Pons (tissue), 1 donor: ENCODE data around the gene MARCHF9.

Experiments used
- DNase-seq: peaks from one replicate; pipeline ENCODE4 v3.0.0-alpha.2; 2016; ENCODE audit warnings: low spot score

MARCHF9 gene

DNA sequence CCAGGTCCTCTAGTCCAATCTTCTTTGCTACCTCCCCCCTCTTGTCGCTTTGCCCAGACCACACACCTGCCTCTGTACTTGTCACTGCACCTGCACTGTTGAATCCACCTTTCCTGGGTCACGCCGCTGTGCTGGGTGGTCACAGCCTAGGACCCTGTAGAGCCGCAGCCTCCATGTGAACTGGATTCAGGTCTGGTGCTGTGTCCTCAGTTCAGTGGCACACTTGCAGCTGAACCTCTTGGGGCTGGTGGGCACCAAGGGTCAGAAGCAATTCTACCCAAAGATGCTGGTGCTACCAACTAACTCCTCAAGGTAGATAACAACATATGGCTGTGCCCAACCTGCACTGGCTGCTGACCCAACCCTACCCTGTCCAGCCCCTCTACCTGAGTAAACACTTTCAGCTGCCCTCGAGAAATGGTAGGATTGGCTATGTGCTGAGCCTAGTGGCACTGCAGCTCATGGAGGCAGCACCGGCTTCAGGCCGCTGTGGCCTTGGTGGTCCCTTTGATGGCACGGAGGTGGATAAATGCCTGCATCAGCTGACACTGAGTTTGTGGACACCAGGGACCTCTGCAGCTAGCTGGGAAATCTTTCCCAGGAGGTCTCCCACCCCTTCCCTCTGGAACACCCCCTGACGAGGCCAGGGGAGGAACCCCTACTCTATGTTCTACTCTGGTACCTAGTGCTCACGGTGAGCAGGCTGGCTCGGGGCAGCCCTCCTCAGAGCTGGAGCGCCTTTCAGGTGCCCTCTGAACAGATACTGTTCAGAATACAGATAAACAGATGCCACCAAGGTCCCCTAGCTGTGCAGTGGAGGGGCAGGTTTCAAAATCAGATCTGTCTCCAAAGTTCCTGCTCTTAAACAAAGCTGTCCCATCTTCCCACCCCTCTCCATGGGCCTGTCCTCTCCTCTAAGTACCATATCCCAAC lies 30.6 kb upstream of the MARCHF9 start:
- DNase-seq: no peak

DNA sequence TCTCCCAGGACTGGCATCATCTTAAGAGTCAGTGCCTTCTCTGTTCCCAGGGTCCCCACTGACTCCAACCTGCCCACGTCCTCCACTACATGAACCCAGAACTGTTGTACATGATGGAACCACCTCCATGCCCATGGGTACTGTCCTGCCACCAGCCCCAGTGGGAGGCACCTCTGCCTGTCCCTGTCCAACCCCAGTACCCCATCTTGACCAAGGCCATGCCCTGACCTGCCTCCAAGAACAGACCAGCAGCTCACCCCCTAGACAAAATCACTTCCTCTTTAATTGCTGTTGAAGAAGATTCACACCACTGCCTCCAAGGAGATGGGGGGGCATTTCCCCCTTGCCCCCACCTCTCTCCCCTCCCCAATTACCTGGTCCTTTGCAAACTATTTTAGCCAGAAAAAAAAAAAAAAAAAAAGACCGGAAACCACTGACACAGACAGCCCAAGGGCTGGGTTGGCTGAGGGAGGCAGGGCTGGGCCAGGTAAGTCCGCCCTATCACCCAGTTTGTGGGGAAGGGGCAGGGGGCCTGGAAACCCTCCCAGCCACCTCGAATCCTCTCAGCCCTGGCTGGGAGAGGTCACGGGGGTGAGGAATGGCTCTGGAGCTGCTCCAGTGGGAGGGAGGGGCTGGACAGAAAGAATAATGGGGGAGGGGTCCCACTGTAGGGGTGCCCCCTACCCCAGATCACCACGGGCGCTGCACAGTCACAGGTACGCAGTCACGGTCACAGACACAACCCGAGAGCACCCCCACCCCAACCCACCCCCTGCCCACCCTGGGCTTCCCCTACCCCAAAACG lies 29.8 kb upstream of the MARCHF9 start:
- no peak for DNase-seq

DNA sequence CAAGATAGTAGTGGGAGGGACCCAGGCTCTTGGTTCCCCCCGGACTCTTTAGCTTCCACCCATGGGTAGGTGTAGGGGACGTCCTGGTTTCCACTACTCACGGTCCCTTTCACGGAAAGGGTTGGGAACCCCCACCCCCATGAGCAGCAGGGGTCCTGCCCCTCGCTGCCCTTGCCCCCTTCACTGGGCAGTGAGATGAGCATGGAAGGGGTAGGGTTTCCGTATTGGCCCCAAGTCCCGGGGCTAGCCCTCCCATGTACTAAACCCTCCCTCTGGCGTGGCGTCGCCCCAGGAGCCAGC lies 29.1 kb upstream of the MARCHF9 start:
- no peak for DNase-seq

DNA sequence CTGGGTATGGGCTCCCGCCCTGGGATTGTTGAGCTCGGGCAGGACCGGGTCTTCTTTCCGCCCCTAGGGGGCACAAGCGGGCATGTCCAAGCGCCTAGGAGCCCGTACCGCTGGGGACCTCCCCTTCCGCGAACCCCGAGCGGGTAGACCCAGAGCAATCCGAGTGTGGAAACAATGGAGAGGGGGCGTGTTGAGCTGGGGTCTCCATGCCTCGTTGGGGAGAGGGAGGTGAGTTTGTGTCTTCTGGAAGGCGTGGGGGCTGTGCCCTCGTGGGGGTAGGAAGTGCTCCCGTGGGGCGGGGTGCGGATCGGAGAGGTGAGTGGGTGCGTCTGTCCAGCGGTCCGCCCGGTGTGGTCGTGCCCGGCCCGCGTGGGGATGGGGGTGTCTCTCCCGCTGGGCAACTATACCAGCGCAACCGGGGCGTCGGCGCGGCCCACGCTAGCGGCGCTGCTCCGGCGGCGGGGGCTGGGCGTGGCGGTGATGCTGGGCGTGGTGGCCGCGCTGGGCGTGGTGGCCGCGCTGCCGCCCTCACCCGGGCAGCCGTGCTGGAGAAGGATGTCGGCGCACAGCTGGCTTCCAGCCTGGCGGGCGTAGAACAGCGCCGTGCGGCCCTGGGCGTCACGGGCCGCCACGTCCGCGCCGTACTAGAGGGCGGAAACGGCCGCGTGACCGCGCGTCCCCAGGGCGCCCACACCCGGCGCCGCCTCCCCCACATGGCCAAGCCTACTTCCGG lies 28.6 kb upstream of the MARCHF9 start:
- DNase-seq: peak; percentile 43

DNA sequence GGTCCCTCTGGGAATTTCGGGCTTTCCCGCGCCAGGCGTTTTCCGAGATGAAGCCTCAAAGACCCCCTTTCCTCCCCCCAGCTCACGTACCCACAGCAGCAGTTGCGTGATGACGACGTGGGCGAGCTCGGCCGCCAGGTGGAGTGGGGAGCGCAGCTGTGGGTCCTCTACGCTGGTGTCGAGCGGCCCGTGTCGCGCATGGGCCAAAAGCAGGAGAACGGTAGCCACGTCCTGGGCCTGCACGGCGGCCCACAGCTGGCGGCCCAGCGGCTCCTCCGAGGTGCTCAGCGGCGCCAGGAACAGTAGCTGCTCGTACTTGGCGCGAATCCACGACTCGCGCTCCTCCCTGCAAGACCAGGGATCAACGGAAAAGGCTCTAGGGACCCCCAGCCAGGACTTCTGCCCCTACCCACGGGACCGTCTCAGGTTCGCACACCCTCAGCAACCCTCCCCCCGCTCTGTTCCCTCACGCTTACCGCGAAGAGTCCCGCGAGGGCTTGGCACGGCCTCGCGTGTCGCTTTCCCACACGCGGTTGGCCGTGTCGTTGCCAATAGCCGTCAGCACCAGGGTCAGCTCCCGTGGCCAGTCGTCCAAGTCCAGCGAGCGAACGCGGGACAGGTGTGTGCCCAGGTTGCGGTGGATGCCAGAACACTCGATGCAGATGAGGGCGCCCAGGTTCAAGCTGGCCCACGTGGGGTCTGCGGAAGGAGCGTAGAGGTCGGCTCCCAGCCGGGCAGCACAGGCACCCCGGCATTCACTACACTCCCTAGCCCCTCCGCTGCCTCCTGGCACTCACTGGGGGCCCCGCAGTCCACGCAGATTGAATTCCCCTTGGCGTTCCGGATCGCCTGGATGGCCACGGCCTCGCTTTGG lies 27.8 kb upstream of the MARCHF9 start:
- DNase-seq: no peak

DNA sequence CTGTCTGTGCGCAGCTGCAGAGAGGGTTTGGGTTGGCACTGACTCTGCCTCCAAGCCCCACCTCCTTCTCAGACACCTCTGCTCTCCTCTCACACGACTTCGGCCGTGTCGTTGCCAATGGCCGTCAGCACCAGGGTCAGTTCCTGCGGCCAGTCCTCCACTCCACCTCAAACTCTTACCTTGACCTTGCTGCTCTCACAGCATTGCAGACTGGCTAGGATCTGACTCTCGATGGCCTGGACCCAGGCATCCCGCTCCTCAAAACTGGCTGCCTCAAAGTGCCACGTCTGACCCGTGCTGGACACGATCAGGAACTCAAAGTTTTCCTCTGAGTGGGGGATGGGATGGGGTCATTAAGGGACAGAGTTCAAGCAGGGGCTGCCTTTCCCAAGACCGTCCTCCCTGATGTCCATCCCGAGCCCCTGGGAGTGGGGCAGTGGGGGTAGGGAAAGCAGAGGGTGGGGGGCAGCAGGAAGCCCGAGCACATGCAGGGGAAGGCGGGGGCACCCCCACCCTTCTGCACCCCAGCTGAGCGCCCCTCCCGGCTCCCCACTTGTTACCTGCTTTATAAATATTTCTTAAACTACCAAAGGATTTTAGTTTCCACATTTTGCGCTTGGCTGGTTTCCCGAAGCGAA lies 27.0 kb upstream of the MARCHF9 start:
- DNase-seq: no peak

DNA sequence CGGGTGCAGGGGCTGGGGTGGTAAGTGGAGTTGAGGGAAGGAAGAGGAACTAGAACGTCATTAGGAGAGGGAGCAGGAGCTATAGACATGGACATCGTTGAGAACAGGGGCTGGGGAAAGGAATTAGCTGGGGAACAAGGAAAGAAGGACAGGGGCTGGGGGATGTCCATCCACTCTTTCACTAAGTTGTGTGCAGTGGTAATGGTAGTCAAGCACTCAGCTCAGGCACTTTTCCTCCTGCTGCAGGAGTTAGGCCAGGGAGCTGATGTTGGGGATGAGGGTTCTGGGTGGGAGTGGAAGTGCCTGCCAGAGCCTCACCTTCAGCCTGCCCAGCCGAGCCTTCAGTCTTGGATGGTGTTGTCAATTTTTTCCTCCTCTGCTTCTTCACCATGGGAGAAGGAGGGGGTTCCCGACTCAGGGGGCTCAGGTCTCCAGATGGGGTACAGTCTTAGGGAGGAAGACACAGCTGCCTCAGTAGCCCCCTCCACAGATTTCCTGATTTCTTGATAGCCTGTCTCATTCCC lies 25.5 kb upstream of the MARCHF9 start:
- DNase-seq: no peak

DNA sequence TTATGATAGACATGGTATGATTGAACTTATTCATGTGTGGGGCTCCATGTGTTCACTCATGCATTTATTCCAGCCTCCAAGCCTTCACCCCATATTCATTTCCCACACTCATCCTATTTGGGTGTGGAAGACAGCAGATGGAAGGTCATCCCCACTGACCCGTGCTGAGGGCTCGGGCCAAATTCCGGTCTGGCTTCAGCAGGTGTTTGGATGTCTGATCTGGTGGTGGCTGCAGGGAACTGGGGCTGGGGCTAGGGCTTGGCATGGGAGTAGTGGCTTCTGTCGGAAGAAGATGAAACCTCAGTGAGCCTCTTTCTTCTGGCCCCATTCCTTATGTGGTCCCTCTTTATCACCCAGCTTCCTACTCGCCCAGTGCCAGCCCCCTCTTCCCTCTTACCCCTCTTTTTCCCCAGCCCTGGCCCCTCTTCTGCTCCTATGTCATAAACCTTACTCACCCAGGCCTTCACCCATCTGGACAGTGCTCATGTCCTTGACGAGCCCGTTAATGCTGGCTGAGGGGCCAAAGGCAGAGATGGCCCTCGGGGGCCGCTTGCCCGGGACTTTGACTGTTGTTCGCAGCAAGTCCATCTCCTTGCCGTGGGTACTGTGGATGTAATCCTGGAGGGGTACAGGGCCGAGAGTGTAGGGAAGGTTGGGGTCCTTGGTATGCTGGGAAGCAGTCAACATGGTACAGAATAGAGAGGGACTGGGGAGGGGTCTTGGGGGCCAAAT lies 24.4 kb upstream of the MARCHF9 start:
- DNase-seq: no peak

DNA sequence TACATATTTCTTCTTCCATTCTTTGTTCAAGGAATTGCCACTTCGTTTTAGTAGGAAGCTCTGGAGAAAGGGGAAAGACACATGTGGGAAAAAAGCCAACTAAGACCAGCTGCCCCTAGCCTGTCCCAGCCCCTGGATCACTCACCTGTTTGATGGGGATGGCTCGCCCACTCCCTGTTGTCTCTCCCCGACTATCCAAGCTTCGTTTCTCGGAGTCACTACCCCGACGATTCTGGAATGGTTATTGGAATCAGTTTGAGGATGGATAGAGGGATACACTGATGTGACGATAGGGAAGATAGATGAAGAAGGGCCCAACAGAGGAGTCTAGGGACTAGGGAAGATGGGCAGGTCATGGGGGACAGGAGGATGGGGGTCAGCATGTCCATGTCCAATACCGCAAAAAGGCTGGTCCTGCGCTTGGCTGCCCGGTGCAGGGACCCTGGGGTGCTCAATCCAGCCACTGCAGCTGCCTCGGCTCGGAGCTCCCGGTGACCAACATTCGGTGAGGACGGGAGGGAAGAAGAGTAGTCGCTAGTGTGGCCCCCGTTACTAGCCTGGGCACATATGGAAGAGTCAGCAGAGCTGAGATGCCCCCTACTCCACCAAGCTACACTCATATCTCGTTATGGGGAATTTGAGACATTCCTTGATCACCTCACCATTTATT lies 23.4 kb upstream of the MARCHF9 start:
- no peak for DNase-seq

DNA sequence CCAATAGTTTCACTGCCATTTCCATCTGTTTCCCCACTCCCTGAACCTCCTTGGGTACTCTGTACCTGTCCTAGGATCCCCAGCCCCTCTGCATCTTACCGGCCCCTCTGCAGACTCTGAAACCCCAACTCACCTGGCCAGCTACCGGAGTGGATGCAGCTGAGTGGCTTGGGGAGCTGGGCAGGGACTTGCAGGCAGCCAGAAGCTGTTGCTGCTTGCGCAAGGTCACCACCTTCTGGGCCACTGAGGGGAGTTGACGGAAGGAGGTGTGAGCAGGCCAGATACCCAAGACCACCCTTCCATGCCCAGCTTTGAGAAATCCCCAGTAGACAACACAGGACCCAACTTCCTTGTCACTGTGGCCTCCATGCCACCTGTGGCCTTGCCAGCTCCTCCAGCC lies 22.6 kb upstream of the MARCHF9 start:
- DNase-seq: no peak

DNA sequence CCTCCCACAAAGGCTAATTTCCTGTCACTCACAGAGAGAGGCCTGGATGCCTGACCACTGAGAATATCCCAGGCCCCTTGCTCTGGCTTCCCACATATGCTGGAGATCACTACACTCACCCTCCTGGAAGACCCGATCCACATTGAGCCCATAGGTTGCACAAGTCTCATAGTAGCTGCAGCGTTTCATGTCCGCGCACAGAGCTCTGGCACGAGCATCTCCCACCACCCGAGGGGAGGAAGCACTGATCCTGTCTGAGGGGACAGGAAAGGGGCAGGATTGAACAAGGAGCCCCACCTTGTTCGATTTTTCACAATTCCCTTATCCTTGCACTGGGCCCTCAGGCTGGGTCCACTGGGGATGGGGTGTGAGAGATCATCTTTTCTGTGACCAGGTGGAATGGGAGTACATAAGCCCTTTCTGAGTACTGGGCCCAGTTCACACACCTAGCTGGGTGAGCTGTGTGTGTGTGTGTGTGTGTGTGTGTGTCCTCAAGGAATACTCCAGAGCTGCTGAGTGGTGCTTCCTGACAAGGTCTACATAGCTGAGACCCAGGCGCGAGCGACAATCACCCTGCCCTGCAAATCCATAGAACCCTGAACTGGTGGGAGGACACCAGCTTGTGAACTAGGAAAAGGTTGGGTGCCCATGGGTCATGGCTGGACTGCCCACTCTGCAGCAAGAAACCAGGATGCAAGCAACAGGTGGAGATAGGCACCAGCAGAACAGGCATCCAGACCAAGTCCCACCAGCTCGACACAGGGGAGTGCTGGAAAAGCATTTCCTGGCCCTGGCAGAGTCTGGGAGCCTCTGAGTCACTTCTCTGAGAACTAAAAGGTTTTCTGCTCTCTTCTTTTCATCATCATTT lies 21.9 kb upstream of the MARCHF9 start:
- DNase-seq: no peak

DNA sequence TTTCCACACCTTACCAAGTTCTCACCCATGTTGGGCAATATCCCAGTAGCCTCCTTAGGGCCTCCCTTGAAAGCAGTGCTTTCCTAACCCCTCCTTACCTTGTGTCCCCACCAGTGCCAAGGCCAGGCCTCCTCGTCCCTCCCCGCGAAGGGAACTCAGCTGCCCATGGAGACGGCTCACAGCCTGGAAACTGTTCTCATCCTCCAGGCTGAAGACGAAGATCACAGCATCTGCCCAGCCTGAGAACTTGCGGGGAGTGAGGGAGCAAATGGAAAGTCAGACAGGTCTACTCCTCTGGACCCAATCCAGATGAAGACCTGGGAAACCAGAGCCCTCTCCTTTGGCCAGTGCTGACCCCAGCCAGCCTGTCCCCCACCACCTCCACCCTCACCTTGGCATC lies 21.0 kb upstream of the MARCHF9 start:
- DNase-seq: no peak

DNA sequence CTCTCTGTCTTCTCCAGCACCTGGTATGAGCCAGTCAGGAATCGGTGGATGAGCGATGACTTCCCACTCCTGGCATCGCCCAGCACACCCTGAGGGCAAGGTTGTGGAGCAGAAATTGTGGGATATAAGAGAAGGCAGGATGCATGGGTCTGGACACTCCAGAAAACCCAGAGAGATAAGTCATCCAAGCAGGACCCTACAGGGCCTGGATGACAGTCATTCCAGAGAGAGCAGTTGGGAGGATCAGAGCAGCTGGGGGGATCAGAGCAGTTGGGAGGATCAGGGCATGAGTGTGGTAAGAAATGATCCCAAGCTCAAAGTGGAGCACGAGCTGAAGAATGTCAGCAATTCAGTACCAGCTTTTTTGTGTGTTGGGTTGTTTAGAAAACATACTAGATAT lies 20.3 kb upstream of the MARCHF9 start:
- no peak for DNase-seq

DNA sequence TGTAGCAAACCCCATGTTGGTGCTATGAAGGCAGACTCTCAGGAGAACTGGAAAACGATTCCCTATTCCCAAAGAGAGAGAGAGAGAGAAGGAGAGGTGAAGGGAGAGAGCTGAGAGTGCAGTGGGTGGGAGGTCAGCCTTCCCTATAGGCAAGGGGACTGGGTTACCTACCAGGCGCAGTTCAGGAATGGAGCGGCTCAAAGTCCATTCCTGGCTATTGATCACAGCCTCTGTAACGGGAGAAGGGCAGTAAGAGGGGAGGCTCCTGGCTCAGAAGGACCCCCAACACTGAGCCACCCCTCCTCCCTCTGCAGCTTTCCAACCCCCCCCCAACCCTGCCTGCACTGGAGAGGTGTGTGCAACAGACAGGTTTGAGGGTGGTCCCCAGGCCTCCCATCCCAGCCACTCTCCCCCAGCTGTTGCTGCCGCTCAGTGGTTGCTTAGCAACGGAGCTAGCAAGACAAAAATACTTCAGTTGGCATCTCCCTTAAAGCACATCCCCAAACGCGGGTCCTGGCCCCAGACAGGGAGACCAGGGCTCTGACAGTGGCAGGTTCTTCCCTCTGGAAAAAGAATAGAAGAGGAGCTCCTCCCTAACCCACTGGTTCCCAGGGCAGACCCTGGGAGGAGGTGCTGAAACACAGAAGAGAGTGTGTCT lies 19.6 kb upstream of the MARCHF9 start:
- DNase-seq: no peak

DNA sequence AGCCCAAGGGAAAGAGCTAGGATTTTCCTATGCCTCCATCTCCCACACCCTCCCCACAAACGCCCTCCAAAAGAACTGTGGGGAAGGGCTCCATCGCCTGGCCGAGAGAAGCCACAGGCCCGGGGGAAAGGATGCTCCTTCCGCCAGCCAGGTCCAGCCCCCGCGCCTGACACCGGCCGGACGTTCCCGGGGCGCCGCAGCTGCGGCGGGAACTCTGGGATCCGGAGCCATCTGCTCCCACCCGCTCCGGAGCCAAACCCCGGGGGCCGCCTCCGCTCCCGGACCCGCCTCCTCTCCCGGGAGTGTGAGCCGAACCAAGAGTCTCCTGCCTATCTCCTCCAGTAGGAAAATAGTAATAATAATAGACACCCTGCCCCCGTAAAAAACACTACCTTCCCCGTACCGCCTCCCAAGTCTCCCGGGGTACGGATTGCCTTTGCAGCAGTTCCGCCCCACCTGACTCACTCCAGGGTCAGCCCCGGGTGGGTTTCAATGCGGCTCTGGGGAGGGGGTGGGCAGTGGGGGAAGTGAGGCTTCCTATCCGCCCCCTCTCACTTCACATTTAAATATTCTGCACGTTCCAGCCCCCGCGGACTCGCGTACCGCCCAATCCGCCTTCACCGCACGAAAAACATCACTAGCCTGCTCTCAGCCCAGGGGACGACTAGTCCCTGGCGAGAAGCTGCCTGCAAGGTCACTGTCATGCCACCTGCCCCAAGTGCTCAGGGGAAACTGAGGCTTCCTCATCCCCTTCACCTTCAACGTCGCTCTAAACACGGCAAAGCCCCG lies 18.8 kb upstream of the MARCHF9 start:
- DNase-seq: no peak

DNA sequence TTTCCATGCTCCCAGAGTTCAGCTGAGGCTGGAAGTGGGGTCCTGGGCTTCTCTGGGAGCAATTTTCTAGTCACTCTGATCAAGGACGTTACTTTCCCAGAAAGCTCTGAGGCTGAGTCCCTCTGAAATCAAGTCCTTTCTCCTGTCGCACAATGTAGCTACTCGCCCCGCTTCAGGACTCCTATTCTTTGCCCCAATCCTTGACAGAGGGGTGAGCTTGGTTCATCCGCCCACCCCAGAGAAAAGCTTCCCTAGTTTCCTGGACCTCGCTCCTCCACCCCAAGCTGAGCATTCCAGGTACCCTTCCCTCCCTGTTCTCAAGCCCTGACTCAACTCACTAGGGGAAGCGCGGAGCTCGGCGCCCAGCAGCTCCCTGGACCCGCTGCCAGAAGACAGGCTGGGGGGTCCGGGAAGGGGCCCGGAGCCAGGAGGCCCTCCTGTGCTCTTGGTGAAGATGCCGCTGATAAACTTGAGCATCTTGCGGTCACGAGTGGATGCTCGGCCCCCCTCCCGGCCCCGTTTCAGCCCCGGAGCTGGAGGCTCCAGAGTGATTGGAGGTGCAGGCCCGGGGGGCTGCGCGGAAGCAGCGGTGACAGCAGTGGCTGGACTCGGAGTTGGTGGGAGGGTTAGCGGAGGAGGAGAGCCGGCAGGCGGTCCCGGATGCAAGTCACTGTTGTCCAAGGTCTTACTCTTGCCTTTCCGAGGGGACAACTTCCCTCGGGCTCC lies 18.0 kb upstream of the MARCHF9 start:
- DNase-seq: no peak
